ENCODE measurements around the gene CDT1.
A peak's percentile ranks its signal among the peaks of the same experiment; 100 is the strongest.
"Not testable (repeated sequence)": the region's sequence is repeated elsewhere in the genome, so short reads cannot be mapped to it uniquely, and the experiment has no call there.

CDT1 gene

DNA sequence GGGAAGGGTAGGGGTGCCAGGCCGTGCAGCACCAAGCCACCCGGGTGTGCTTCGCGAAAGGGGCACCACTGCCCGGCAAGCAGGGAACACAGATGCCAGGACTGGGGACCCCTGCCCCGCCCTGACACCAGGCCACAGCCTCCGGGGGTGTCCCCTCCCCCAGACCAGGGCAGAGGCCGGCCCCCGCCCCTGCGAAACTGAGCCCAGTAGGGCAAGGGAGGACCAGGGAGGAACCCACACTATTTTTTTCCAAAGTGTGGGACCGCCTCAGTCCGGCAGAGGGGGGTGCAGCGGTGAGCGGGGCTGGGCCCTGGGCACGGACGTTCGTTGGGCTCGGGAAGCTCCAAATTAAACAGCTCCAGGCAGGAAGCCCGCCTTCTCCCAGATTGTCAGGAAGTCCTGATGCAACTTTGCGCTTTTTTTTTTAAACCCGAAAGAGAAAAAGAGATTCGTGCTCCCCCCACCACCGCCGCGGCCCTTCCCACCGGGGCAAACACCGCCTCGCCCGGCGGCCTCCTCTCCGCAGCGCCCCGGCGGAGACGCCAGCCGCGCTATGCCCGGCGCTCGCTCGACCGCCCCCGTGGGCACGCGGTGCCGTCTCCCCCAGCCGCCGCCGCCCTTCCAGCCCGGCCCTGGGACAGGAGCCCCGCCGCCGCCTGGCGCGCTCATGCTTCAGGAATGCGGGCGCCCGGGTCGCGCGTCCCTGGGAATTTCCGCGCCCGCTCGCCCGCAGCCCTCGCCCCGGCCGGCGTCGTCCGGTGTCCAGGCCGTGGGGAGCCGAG is 19.3 kb upstream of the CDT1 start:
- DNase-seq, result no peak

DNA sequence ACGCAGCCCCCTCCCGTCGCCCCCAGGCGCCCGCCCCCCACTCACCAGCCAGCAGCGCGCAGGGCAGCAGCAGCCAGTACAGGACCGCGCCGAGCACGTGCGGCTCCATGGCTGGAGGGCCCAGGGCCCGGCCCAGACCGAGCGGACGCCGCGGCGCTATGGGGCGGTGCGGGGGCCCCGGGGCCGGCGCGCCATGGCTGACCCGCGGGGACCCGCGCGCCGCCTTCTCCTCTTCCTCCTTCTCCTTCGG is 18.8 kb upstream of the CDT1 start:
- no peak for DNase-seq

DNA sequence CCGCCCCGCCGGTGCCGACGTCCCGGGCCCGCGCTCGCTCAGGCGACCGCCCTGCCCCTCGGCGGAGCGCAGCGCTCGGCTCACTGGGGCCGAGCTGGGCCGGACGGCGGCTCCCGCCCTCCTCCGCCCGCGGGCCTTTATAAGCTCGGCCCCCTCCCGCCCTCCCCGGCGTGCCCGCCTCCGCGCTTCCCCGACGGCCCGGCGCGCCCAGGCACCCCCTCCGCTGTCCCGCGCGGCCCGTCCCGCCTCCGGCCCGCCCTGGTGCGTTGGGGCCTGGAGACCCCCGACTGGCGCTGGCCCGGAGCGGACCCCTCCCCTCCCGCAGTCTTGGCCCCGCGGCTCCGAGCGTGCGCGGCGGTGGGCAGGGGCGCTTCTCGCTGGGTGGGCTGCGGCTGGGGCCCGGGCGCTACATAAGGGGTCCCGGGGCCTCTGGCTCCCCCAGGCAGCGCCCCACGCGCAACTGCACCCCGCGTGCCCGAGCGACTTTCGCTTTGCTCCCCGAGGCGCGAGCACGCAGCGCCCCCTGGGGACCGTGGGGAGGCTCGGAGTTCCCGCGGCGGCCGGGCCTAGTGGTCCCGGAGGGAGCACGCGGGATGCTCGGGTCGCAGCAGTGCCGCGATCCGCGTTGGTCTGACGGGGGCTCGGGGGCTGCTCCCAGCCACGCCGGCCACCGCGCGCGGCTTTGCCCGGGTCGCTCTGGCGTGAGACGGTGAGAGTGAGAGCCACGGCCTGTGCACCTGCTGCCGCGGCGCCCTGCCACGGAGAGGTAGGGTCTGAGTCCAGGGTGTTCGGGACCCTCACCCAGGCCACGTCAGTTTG is 18.3 kb upstream of the CDT1 start, which contains the start of gene PIEZO1:
TSS of gene PIEZO1 (minus strand) at position 115 of the 819 bp plus-strand sequence. CDS start 256 bp downstream, outside the sequence.
- DNase-seq, result peak; percentile 17

DNA sequence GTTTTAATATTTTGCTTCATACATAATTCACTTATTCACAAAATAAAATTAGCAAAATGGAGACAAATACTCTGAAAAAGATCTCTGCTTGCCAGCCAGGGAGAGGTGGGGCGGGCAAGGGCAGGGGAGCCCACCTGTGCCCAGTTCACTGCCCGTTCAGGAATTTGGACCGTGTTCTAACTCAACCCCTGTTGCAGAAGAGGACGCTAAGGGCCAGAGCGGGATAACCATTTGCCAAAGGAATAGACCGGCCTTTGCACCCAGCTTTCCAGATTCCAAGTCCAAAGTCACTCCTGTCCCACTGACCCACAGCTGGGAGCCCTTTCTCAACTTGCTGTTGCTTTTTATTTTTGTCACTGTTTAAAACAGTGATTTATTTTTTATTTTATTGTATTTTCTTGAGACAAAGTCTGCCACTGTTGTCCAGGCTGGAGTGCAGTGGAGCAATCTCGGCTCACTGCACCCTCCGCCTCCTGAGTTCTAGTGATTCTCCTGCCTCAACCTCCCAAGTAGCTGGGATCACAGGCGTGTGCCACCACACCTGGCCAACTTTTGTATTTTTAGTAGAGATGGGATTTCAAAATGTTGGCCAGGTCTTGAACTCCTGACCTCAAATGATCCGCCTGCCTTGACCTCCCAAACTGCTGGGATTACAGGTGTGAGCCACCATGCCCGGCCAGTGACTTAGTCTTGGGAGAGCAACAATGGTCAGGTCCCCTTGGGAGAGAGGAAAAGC is 15.8 kb upstream of the CDT1 start:
- DNase-seq, result no peak

DNA sequence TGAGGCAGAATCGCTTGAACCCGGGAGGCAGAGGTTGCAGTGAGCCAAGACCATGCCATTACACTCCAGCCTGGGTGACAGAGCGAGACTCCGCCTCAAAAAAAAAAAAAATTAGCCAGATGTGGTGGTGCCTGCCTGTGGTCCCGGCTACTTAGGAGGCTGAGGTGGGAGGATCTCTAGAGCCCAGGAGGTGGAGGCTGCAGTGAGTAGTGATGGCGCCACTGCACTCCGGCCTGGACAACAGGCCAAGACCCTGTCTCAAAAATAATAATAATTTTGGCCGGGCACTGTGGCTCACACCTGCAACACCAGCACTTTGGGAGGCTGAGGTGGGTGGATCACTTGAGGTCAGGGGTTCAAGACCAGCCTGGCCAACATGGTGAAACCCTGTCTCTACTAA is 14.8 kb upstream of the CDT1 start:
- DNase-seq, result not testable (repeated sequence)

DNA sequence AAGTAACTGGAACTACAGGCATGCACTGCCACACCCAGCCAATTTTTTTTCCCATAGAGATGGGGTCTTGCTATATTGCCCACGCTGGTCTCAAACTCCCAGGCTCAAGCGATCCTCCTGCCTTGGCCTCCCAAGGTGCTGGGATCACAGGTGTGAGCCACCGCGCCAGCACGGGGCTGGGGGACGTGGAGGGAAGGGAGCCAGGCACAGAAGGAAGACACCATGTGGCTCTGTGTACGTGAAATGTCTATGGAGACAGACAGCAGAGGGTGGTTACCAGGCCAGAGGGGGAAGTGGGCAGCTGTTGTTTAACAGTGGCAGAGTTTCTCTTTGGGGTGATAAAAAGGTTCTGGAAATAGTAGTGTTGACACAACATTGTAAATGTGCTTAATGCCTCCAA is 14.0 kb upstream of the CDT1 start:
- DNase-seq, result no peak

DNA sequence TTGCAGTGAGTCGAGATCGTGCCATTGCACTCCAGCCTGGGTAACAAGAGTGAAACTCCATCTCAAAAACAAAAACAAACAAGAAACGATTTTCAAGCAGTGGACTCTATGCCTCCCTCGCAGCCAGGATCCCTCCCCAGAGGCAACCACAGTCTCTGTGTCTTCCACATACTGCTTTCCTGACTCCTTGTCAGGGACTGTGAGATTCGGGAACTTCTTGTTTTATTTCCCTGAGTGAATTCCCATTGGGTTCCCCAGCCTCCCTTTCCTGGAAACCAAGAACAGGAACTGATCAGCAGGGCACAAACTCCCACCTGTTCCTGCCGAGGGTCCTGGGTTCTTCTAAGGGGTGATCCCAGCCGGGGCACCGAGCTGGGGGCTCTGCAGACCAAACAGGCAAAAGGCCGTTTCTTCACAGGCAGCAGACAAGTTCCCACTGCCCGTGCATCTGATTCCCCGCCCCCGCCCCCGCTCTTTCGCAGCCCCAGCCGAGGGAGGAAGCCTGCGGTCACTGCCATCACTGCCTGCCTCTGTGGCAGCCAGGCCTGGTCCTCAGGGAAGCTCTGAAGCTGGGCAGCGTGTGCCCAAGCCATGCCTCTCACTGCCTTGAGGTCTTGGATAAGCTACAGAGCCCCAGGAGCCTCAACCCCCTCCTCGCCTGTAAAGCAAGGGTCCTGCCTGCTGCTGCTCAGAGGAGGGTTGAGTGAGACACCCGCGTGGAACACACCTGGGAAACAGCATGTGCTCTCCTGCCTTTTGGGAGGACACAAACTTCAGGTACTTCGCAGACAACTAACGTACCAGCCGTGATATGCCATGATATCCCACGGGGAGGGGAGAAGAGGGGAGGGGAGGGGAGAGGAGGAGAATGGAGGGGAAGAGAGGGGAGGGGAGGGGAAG is 13.0 kb upstream of the CDT1 start:
- DNase-seq, result no peak

DNA sequence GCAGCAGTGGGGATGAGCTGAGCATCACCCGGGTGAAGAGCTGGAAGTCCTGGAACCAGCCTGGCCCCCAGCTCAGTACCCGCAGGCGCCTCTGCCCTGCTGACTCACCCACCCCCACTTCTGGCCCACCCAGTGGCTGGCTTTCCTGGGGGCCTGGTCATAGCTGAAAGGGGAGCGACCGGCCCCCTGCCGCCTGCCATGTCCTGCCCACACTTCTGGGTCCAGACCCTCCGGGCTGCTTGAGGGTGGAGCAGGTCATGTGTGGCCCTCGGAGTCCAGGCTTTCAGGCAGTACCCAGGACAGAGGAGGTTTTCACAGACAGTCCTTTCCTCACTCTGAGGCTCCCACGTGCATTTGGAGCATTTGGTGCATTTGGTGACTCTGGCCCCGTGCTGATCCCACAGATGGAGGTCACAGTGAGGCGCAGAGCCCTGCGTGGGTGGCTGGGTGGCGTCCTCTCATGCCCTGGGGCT is 11.5 kb upstream of the CDT1 start:
- DNase-seq, result no peak

DNA sequence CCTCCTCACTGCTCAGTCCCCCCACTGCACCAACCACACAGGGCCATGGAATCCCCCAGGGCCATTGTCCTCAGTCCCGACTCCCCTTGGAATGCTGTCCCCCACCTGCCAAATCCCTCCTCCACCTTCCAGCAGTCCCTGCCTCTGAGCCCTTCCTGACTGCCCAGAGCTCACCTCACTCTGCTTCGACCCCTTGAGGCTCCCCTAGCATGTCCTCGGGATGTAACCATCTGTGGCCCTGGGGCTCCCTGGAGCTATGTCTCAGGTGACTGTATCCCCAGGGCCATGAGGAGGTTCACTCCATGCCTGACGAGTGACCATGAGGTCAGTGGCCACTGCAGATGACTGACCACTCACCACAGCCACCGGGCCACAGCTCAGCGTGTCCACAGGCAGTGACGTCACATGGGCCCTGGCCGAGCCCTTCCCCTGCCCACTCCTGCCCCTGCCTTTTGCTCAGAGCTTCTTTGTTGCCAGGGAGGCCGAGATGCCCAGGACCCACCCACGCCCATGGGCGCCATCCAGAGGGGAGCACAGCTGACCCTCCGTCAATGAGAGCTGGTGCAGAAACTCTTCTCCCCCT is 10.8 kb upstream of the CDT1 start:
- DNase-seq, result no peak

DNA sequence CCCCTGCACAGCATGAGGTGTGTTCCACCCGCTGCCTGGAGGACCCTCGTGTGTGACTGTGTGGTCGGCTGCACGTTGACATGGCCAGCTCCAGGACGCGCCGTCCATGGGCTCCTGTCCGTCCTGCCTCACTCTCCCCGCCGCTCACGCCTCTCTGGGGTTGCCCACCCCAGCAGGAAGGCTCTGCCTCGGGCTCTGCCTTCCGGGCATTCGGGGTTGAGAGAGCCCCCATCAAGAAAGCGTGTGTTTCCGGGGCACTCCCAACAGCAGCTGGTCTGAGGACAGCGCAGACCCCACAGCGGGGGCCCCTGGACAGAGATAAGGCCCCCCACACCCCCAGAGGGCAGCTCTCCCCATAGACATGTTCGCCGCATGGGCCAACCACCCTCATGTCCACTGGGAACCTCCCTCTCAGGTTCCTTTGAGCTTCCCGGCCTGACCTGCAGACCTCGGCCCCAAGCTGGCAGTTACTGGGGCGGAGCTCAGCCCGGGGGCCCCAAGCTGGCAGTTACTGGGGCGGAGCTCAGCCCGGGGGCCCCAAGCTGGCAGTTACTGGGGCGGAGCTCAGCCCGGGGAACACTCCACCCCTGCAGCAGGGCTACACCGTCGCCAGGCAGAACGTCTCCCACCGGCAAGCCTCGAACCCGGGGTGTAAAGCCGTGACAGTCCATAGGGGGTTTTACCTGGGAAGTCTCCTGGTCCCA is 10.2 kb upstream of the CDT1 start:
- DNase-seq, result no peak

DNA sequence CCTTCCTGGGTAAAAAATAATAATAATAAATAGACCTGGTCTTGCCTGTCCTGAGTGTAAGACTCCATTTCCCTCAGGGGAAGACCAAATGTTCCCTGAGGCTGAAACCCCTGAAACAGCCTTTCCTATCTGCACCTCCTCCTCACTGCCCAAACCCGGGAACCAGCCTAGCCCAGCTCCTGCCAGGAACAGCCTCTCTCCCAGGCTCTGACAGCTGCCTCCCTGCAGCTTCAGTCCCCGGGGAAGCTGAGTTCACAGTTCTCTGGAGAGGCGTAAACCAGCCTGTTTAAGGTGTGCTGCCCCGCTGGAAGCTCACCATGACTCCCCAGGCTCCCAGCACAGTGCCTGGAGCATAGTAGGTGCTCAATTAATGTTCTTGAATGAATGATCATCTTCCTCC is 7.3 kb upstream of the CDT1 start:
- DNase-seq, result no peak

DNA sequence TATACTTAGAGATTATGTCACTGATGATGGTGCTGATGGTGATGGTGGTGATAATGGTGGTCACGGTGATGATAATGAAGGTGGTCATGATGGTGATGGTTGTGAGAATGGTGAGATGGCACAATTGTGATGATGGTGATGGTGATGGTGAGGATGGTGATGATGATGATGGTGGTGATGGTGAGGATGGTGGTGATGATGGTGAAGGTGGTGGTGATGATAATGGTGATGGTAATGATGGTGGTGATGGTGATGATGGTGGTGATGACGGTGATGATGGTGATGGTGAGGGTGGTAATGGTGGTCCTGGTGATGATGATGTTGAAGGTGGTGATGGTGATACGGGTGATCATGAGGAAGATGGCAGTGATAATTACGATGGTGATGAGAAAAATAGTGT is 5.5 kb upstream of the CDT1 start:
- DNase-seq, result no peak

DNA sequence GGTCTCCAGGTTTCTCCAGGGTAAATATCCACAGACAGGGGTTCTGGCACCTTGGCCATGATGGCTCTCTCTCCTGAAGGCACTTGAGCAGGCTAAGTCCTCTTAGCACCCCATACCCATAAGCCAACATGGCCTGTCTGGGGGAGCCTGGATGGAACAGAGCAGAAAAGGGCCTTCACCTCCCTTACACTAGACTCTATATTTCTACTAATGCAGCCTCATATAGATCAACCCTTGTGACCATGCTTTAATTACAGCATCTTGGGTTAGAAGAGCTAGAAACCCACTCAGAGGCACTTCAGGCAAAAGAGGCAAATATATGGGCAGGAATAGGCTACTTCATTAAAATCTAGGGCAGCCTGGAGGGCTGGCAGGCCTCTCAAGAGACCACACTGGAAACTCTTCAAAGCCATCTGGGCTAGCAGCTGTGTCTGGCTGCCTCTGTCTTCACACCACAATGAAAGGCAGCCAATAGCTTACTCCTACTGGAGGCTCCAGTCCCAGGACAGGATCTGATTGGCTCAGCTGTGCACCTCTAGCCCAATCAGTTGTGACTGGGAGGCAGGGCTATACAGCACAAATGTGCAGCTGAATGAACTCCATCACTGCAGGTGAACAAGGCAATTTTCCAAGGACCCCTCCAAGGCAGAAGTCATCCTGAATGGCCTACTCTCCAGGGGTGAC is 4.7 kb upstream of the CDT1 start:
- DNase-seq, result peak; percentile 21

DNA sequence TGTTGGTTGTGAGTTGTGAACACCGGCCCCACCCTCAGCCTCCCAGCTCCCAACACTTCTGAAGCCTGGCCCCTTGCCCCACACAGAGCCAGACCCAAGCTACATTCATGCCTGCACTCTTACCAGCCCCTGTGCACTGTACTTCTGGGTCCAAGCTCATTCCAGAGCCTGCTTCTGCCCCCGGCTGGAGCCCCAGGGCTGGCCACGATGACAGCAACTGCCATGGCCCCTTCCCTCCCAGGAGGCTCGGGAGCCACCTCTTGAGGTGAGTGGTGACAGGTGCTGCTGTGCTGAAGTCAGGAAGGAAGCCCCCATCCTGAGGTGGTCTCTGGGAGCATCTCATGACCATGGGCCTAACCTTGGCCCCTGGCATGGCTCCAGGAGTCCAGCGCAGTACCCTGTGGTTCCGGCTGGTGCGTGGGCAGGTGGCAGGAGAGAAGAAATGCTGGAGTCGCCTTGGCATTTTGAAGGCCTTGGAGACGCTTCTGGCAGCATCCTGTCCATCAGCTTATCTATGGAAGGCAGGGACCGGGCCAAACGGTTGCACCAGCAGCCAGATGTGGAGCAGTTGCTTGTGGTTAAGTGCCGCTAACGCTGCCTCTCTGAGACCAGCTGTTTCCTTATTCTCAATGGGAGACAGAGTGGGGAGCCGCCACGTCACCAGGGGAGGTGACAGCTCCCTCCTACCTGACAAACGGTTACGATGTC is 3.9 kb upstream of the CDT1 start:
- DNase-seq, result no peak

DNA sequence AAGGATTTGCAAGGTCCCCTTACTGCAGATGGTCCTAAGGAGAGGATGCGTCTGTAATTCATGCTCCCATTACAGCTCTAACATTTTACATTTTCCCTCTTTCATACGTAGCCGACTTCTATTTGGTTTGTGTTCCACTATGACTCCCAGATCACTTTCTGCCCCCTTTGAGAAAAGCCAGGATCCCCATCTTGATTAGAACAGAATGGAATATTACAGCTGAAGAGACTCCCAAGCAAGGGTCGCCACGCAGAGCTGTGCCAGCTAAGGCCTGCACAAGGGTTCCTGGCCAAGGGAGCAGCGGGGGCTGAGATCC is 3.4 kb upstream of the CDT1 start:
- no peak for DNase-seq

DNA sequence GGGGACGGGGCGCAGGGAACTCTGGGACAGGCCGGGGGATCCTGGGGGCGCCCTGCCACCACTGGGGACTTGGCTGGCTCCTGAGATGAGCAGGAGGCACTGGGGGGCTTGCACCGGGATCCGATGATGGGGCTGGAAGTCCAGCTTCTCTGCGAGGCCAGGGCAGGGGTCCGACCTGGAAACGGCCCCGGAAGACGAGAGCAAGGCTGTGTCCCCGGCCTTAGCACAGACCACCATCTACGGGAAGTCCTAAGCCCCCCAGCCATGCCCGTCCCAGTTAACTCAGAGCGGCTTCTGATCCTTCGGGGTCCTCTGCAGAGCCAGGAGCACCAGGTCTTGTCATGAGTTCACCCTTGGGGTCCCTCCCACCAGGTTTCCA is 573 bp downstream of the CDT1 start:
- DNase-seq, result no peak

DNA sequence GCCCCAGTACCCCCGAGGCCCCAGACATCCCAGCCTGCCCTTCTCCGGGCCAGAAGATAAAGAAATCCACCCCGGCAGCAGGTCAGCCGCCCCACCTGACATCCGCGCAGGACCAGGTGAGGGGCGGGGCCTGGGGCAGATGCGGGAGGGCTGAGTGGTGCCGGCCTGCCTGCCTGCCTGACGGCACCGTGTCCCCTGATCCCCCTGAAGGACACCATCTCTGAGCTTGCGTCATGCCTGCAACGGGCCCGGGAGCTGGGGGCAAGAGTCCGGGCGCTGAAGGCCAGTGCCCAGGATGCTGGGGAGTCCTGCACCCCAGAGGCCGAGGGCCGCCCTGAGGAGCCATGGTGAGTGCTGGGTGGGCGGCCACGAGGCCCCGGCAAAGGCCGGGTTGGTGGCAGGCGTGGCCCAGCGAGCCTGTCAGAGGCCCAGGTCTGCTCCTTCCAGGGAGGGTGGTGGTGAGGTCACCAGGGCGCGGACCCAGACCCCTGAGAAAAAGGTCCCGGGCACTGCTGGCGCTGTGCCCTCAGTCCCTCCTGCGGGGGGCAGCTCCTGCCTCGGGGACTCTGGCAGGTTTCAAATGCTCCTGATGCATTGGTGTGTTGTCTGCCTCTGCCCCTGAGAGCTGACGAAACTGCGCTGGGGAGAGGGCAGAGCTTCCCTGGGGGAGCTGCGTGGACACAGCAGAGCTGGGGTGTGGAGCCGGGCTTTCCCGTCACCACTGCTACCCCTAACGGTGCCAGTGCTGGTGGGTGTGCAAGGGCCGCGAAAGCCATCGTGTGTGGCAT is 1.2 kb downstream of the CDT1 start:
- DNase-seq, result peak; percentile 25

DNA sequence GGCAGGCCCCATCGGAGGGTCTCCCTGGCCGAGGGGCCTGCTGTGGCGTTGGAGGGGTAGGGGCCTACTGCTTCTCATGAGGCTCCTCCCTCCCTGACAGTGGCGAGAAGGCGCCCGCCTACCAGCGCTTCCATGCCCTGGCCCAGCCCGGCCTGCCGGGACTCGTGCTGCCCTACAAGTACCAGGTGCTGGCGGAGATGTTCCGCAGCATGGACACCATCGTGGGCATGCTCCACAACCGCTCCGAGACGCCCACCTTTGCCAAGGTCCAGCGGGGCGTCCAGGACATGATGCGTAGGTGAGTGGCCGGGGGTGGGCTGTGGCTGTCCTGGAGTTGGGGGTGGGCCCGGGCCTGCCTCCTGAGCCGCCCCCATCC is 1.7 kb downstream of the CDT1 start:
- DNase-seq, result no peak

DNA sequence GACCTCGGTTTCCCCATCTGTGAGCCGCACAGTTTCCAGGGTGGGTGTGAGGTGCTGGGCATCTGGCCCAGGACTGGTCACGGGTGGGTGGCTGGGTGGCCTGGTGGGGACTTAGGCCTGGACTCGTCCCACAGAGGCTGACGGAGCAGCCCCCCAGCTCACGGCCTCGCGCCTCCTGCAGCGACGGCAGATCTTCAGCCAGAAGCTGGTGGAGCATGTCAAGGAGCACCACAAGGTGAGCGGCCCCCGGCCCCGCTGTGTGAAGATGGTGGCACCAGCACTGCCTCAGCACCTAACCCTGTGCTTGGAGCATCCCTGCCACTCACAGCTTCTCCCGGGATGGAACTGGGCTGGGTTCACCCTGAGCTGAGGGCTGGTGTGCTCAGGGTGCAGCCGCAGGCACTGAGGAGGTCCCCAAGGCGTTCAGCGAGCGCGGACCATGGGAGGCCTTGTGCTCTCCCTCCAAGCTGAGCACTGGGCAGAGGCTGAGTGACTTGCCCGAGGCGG is 2.4 kb downstream of the CDT1 start:
- no peak for DNase-seq

Measured in NCI-H1092 treated with DMSO at 0.1 percent for 48 hours (cell line).